GM15510 (cell line): ENCODE measurements around the gene CLIP1.

Experiments
- POLR2A ChIP-seq: IDR thresholded peaks from 3 replicates; pipeline ENCODE4 v1.6.1; 2011; ENCODE audit warnings: borderline replicate concordance; ENCODE audit not compliant: insufficient read length; ENCODE audit errors: extremely low read depth

The CLIP1 gene

GRCh38 chr12:122399592-122400373, 22.7 kb downstream of the CLIP1 start:
- no peak for TF ChIP-seq POLR2A

- no peak for TF ChIP-seq POLR2A
Observed at GRCh38 chr12:122399254-122399591, 23.2 kb downstream of the CLIP1 start.

GRCh38 chr12:122395319-122395718, 27.1 kb downstream of the CLIP1 start:
- TF ChIP-seq POLR2A = no peak

GRCh38 chr12:122394626-122395194, 27.8 kb downstream of the CLIP1 start:
- TF ChIP-seq POLR2A = no peak

- TF ChIP-seq POLR2A = no peak
Observed at GRCh38 chr12:122393817-122394216, 28.7 kb downstream of the CLIP1 start.

- no peak for TF ChIP-seq POLR2A
Observed at GRCh38 chr12:122392411-122392810, 30.1 kb downstream of the CLIP1 start.

- TF ChIP-seq POLR2A = no peak
Observed at GRCh38 chr12:122389677-122390076, 32.8 kb downstream of the CLIP1 start.

GRCh38 chr12:122387887-122388286, 34.6 kb downstream of the CLIP1 start:
- no peak for TF ChIP-seq POLR2A

GRCh38 chr12:122385171-122386016, 37.1 kb downstream of the CLIP1 start:
- no peak for TF ChIP-seq POLR2A

- TF ChIP-seq POLR2A = no peak
Observed at GRCh38 chr12:122382919-122383350, 39.5 kb downstream of the CLIP1 start.

GRCh38 chr12:122381021-122381420, 41.4 kb downstream of the CLIP1 start:
- TF ChIP-seq POLR2A = no peak

- TF ChIP-seq POLR2A = no peak
Observed at GRCh38 chr12:122374707-122375106, 47.8 kb downstream of the CLIP1 start.

GRCh38 chr12:122371475-122372045, 50.9 kb downstream of the CLIP1 start:
- no peak for TF ChIP-seq POLR2A

GRCh38 chr12:122368361-122369073, 54.0 kb downstream of the CLIP1 start:
- TF ChIP-seq POLR2A = no peak
